Sigmoid colon (tissue), 7 donors: Measurements from ENCODE around the gene DEPDC1. TPM values are rescaled to one million over a fixed set of nuclear protein-coding genes. Genes with fewer than 3 reads are reported as not detected.
"Not testable (repeated sequence)": the region's sequence is repeated elsewhere in the genome, so short reads cannot be mapped to it uniquely, and the experiment has no call there.

Experiments used
- DNase-seq: peaks from one replicate; pipeline ENCODE4 v3.0.0-alpha.2; 2019
- H3K27ac ChIP-seq, 4 donors: fragments of 200-600 bp; sonication (generic); one replicate each; pipeline ENCODE4 v1.5.1; 2016 to 2019; ENCODE audit warnings: mild to moderate bottlenecking in 1 of 4
- H3K27me3 ChIP-seq, 3 donors: fragments of 200-600 bp; sonication (generic); one replicate each; pipeline ENCODE4 v1.5.1; 2019; ENCODE audit warnings: mild to moderate bottlenecking in 1 of 3
- H3K36me3 ChIP-seq, 4 donors: fragments of 200-600 bp; sonication (generic); one replicate each; pipeline ENCODE4 v1.5.1; 2016 to 2019
- H3K4me1 ChIP-seq, 4 donors: fragments of 200-600 bp; sonication (generic); one replicate each; pipeline ENCODE4 v1.5.1; 2017 to 2019
- H3K4me3 ChIP-seq, 4 donors: fragments of 200-600 bp; sonication (generic); one replicate each; pipeline ENCODE4 v1.5.1; 2017 to 2019; ENCODE audit warnings: mild to moderate bottlenecking in 2 of 4, moderate library complexity in 1 of 4
- H3K9me3 ChIP-seq, 4 donors: fragments of 200-600 bp in 3 of 4; sonication (generic) in 3 of 4; one replicate each; pipeline versions ENCODE4 v1.5.1 to v1.6.1; 2013 to 2019
- CTCF ChIP-seq, 4 experiments: fragments of 450-650 bp in 3 of 4; fragments of 200-600 bp in 1 of 4; IDR thresholded peaks; one replicate each; pipeline ENCODE4 v1.5.1; 2016 to 2019; ENCODE audit warnings: antibody characterized with exemption in 4 of 4, mild to moderate bottlenecking in 3 of 4, moderate library complexity in 2 of 4
- EP300 ChIP-seq, 4 donors: sonication (generic); formaldehyde crosslinking; IDR thresholded peaks; one replicate each; pipeline ENCODE4 v1.6.1; 2017; ENCODE audit warnings: antibody characterized with exemption in 4 of 4
- POLR2A ChIP-seq, 2 donors: fragments of 450-650 bp; IDR thresholded peaks; one replicate each; pipeline ENCODE4 v1.6.1; 2016; ENCODE audit warnings: antibody characterized with exemption in 2 of 2, mild to moderate bottlenecking in 2 of 2, moderate library complexity in 2 of 2
- POLR2AphosphoS5 ChIP-seq, 4 donors: sonication (generic); formaldehyde crosslinking; IDR thresholded peaks; one replicate each; pipeline ENCODE4 v1.6.1; 2017; ENCODE audit warnings: antibody characterized with exemption in 4 of 4
- WGBS, 2 donors: extraction: QIAGEN DNeasy Blood & Tissue Kit; methylation state at CpG; one replicate each; pipeline ENCODE4 v1.1.7; 2013; 5-methylcytosine and 5-hydroxymethylcytosine counted together
- intact Hi-C: fragments of 100-400 bp; cut with DNase I; formaldehyde crosslinking; loops from one replicate; pipeline ENCODE4 v1.15.1; 2023
- polyA plus RNA-seq, 3 donors: library from polyadenylated mRNA; stranded (reverse); fragments of 200-250 nt; gene quantifications; one replicate each; pipeline ENCODE4 v1.2.3, GENCODE V29; 2013
- total RNA-seq, 4 donors: library from RNA; depleted of rRNA; stranded (reverse); fragments of >200 nt; gene quantifications; one replicate each; pipeline ENCODE4 v1.1.0, GENCODE V29; 2016
- donor health status: healthy with polysubstance abuse.
- donor health status: Bipolar disorder and iron deficiency.
- donor health status: healthy.

The DEPDC1 gene
- total and polyA plus RNA-seq, 7 donors, result 0.28 to 4.4 (median 1.1) TPM; not detected in 1

- intact Hi-C loops, result loop anchor here (10.0 kb wide), 1 partner anchor 378 kb away; no protein-coding TSS in a partner anchor
- 75 to 84% methylated on average over 2 of the region's 2 CpGs for WGBS, 2 donors
- no peak for TF ChIP-seq CTCF (IDR thresholded peaks at IDR 0.05)
- no peak for TF ChIP-seq EP300 (IDR thresholded peaks at IDR 0.05)
- TF ChIP-seq POLR2A (IDR thresholded peaks at IDR 0.05), result no peak
- TF ChIP-seq POLR2AphosphoS5 (IDR thresholded peaks at IDR 0.05), result no peak
- peaks cover 0 to 1% (median 0%) of the 10 kb centered on the region in 4 donors for H3K9me3 ChIP-seq
- peaks cover 0 to 18% (median 14%) of the 10 kb centered on the region in 4 donors for H3K4me1 ChIP-seq
- no peaks in the 10 kb centered on the region for H3K36me3 ChIP-seq
- no peaks in the 10 kb centered on the region for H3K27me3 ChIP-seq
- no peak overlapping the region for H3K4me3 ChIP-seq
- no peak for DNase-seq
- H3K27ac ChIP-seq, result no peak overlapping the region
These were observed 3.7 kb downstream of the DEPDC1 start for GRCh38 chr1:68493193-68493592.

GRCh38 chr1:68492255-68492654 is 4.6 kb downstream of the DEPDC1 start:
- peaks cover 0 to 11% (median 11%) of the 10 kb centered on the region in 4 donors for H3K4me1 ChIP-seq
- not testable (repeated sequence) for H3K9me3 ChIP-seq, H3K27me3 ChIP-seq, H3K4me3 ChIP-seq, H3K27ac ChIP-seq, H3K36me3 ChIP-seq, DNase-seq
- intact Hi-C loops, result loop anchor here (10.0 kb wide), 1 partner anchor 377 kb away; no protein-coding TSS in a partner anchor
- WGBS, 2 donors, result 28 to 70% methylated on average over 6 of the region's 6 CpGs

- H3K4me3 ChIP-seq, result no peak overlapping the region
- peaks cover 0 to 1% (median 0%) of the 10 kb centered on the region in 4 donors for H3K9me3 ChIP-seq
- intact Hi-C loops, result loop anchor here (10.0 kb wide), 1 partner anchor 375 kb away; no protein-coding TSS in a partner anchor
- H3K27ac ChIP-seq, result no peak overlapping the region
- no peaks in the 10 kb centered on the region for H3K4me1 ChIP-seq
- H3K36me3 ChIP-seq, result no peaks in the 10 kb centered on the region
- 93 to 94% methylated on average over 2 of the region's 2 CpGs for WGBS, 2 donors
- DNase-seq, result no peak
- no peak for TF ChIP-seq POLR2A (IDR thresholded peaks at IDR 0.05)
- no peak for TF ChIP-seq EP300 (IDR thresholded peaks at IDR 0.05)
- TF ChIP-seq CTCF (IDR thresholded peaks at IDR 0.05), result no peak
- TF ChIP-seq POLR2AphosphoS5 (IDR thresholded peaks at IDR 0.05), result no peak
- H3K27me3 ChIP-seq, result no peaks in the 10 kb centered on the region
These were observed 6.7 kb downstream of the DEPDC1 start for GRCh38 chr1:68490046-68490651.

GRCh38 chr1:68485431-68486022 is 11.4 kb downstream of the DEPDC1 start:
- H3K4me1 ChIP-seq, result no peaks in the 10 kb centered on the region
- no peak for DNase-seq
- peaks cover 0 to 1% (median 0%) of the 10 kb centered on the region in 4 donors for H3K9me3 ChIP-seq
- TF ChIP-seq CTCF (IDR thresholded peaks at IDR 0.05), result no peak
- no peak for TF ChIP-seq EP300 (IDR thresholded peaks at IDR 0.05)
- no peak for TF ChIP-seq POLR2AphosphoS5 (IDR thresholded peaks at IDR 0.05)
- no peak for TF ChIP-seq POLR2A (IDR thresholded peaks at IDR 0.05)
- no peaks in the 10 kb centered on the region for H3K27me3 ChIP-seq
- 58 to 81% methylated on average over 3 of the region's 3 CpGs for WGBS, 2 donors
- H3K36me3 ChIP-seq, result no peaks in the 10 kb centered on the region
- no peak overlapping the region for H3K4me3 ChIP-seq
- H3K27ac ChIP-seq, result no peak overlapping the region
- intact Hi-C loops, result no loop called here

GRCh38 chr1:68484618-68485017 is 12.3 kb downstream of the DEPDC1 start:
- Histone ChIP-seq H3K27ac (no peak overlapping the region), H3K27me3 (no peaks in the 10 kb centered on the region), H3K9me3 (no peaks in the 10 kb centered on the region), H3K36me3 (no peaks in the 10 kb centered on the region), H3K4me3 (no peak overlapping the region), H3K4me1 (no peaks in the 10 kb centered on the region)
- 44 to 87% methylated on average over 1 of the region's 1 CpG for WGBS, 2 donors
- intact Hi-C loops, result no loop called here
- TF ChIP-seq CTCF (IDR thresholded peaks at IDR 0.05) (no peak), POLR2AphosphoS5 (IDR thresholded peaks at IDR 0.05) (no peak), POLR2A (IDR thresholded peaks at IDR 0.05) (no peak), EP300 (IDR thresholded peaks at IDR 0.05) (no peak)
- no peak for DNase-seq
